HG03039 (cell line): Measurements from ENCODE around the gene FNDC10.
"Not testable (repeated sequence)": the region's sequence is repeated elsewhere in the genome, so short reads cannot be mapped to it uniquely, and the experiment has no call there.

ENCODE experiments used
- ATAC-seq: cut with Tn5 transposase; IDR thresholded peaks from one replicate; pipeline ENCODE4 v1.9.1; 2021; ENCODE audit warnings: mild to moderate bottlenecking, moderate library complexity; ENCODE audit not compliant: unreplicated experiment

FNDC10 gene

GRCh38 chr1:1599030-1599934, 653 bp downstream of the FNDC10 start:
- no peak for ATAC-seq

DNA sequence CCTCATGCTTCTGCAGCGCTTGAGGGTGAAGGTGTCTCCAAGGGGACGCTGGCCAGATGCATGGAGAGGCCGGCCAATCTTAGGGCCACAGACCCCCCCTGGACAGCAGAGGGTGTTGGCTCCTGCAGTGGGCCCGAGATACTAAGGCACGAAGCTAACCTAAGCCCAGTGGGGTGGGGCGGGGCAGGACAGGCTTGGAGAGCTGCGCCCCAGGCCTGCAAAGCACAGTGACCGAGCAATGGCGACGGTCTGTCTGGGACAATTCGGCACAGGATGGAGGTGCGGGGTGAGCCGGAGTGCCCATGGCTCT, 1.3 kb downstream of the FNDC10 start:
- no peak for ATAC-seq

- ATAC-seq, result no peak
Observed at GRCh38 chr1:1598051-1598719, 1.8 kb downstream of the FNDC10 start.

DNA sequence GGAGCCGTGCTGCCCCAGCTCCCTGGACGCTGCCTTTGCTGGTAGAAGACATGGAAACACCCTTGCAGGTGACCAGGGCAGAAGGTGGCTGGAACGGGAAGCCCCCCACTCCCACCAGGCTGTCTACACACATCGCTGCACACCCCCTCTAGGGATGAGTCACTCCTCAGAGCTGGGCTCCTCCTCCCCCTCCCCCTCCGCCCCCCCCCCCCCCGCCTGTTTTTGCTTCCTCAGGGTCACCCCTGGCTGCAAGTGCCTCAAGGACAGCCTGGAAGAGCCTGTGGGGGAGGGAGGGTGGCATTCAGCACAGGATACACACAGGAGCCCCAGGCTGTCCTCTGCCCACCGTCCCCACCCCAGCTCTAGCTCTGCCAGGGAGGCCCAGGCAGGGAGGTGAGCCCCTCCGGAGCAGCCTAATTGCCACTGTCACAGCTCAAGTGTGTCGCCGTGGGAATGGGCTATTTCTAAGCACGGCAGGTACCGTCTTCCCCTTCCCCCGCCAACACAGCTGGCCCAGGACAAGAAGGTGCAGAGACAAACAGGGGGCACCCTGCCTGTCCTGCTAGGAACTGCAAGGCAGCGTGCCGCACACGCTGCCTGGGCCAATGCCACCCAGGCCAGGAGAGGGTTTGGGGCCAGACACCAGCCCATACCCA, 2.5 kb downstream of the FNDC10 start:
- no peak for ATAC-seq

DNA sequence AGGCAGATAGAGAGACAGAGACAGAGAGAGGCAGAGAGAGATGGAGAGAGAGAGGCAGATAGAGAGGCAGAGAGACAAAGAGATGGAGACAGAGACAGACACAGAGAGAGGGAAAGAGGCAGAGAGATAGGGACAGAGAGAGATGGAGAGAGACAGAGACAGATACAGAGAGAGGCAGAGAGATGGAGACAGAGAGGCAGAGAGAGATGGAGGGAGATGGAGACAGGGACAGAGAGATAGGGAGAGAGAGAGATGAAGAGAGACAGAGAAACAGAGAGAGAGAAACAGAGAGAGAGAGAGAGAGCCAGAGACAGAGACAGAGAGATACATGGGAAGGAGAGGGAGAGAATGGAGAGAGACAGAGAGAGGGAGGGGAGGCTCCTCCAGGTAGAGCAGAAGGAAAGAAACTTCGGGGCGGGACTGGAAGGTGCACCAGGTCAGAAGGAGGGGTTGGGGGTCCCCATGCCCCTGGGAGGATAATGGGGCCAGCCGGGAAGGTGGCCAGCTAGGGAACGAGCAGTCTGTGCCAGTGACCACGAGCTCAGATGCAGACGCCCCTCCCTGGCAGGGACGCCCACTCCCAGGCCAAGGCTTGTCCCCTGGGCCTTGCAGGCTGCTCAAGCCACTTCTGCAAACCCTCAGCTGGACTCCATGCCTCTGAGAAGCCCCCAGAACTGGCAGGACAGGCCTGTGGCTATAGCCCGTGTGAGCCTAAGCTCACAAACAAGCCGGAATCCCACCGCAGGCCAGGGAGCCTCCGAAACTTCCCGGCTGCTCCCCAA, 3.3 kb downstream of the FNDC10 start:
- ATAC-seq, result no peak

GRCh38 chr1:1595341-1595740, 4.6 kb downstream of the FNDC10 start:
- ATAC-seq, result not testable (repeated sequence)

- ATAC-seq, result no peak
Observed at GRCh38 chr1:1594602-1595260, 5.2 kb downstream of the FNDC10 start.

DNA sequence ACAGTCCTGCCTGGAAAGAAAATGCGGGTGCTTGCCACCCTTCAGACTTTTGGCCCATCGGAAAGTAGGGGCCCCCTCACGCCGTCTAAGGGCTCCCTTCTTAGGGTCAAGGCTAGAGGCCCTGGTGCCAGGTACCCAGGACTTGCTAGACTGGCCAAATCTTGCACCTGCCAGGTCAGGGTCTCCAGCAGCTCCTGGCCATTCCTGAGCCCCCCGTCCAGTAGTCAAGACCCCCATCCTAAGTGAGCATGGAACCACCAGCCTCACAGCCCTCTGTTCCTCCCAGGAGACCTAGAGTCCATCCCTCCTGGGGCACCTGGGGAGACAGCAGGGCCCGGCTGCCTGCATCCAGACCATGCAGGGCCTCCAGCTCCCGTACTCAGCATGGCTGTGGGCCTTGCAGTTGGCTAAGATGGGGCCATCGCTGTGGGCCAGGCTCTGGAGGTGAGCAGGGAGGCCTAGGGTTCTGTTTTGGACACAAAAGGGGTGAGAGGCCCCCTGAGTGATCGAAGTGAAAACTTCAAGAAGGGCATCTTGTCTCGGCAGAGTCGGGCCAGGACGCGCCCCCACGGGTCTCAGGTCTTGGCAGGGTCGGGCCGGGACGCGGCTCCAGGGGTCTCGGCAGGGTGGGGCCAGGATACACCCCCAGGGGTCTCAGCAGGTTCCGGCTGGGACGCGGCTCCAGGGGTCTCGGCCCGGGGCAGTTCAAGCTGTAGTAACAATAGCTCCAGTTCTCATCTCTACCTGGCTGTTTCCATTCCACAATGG, 5.9 kb downstream of the FNDC10 start:
- no peak for ATAC-seq

DNA sequence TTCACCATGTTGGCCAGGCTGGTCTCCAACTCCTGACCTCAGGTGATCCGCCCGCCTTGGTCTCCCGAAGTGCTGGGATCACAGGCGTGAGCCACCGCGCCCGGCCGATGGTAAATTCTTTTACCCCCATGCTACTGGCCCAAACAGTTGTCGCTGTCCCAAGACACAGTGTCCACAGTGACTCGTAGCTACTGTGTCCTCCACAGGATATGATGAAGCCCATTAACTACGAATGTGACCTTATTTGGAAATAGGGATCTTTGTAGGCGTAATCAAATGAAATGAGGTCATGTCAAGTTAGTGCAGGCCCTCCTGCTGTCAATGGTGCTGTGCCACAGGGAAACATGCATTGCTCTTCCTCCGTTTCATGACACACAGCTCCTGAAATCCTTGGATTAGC, 8.5 kb downstream of the FNDC10 start:
- no peak for ATAC-seq

- no peak for ATAC-seq
Observed at GRCh38 chr1:1583347-1584010, 16.5 kb downstream of the FNDC10 start.

DNA sequence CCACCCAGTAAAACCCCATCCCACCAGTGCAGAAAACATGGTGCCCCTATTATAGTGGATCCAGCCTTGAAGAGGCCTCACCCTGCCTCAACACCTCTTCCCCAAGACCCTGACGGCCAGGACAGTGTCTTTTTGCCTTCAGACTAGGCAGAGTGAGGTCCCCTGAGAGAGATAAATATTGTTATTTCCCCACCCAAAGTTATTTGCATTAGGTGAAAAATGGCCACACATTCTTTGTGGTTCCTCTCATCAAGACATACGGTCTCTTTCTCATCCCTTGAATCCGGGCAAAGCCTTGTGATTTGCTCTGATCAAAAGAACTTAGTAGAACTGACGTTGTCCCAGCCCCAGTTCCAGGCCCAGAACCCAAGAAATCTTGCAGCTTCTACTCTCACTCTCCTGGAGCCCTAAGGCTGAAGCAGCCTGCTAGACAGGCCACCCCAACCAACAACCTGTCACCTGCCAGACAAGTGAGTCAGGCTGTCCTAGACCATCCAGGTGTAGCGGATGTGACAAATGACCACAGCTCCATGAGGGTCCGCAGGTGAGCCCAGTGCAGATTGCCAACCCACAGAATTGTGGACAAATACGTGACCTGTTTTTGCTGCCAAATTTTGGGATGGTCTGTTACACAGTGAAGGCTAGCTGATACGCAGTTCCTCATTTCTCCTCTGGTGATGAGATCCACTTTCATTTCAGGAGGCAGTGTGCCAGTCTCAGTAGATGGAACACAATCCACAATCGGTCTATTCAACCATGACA, 17.2 kb downstream of the FNDC10 start:
- ATAC-seq, result no peak

DNA sequence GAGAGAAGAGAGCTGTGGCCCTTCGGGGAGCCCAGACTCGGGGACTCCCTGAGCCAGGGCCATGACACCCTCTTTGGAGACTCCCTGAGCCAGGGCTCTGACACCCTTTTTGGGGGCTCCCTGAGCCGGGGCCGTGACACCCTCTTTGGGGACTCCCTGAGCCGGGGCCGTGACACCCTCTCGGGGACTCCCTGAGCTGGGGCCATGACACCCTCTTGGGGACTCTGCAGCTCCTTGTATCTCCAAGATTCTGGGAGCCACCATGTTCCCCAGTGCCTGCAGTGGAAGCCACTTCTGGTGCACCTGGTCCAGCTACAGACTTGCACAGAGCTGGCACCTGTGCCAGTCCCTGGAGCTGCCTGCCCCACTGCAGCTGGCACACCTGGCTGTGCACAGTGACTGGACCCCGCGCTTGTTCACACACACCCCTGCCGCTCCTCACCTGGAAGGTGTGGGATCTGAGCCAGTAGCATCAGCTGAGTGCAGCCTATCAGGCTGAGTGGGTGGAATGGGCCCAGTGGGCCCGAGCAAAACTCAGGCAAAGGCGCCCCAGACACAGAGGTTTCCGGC, 21.5 kb downstream of the FNDC10 start:
- ATAC-seq, result no peak

DNA sequence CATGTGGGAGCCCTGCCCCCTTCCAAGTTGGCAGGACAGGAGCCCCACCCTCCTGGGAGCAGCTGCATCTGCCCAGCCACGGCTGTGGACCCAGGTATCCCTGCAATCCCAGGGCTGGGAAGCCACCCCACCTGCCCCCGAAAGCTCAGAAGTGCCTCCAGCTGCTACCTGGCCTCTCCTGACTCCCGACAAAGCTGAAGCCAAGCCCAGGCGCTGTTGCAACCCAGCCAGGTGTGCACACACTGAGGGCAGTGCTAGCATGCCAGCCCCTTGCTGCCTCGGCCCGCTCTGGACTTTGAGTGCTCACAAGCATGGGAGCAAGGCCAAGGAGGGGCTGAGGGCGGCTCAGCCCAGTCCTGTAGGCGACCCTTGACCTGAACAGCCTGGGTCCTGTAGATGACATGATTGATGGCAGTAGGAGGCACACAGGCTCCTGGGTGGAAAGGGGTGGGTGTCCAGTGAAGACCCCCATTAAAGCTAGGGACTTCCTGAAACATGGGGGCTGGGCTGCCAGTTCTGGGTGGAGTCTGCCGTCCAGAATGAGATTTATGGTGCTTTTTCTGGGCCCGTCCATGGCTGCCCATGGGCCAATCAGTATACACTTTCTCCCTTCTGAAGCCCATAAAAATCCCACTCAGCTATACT, 22.4 kb downstream of the FNDC10 start:
- ATAC-seq, result no peak

- ATAC-seq, result peak; percentile 80
Observed at GRCh38 chr1:1574721-1575537, 25.0 kb downstream of the FNDC10 start, which contains the start of gene SSU72. TSS of gene SSU72 (minus strand) at chr1:1574863. CDS start at chr1:1574557, 306 bp downstream.

DNA sequence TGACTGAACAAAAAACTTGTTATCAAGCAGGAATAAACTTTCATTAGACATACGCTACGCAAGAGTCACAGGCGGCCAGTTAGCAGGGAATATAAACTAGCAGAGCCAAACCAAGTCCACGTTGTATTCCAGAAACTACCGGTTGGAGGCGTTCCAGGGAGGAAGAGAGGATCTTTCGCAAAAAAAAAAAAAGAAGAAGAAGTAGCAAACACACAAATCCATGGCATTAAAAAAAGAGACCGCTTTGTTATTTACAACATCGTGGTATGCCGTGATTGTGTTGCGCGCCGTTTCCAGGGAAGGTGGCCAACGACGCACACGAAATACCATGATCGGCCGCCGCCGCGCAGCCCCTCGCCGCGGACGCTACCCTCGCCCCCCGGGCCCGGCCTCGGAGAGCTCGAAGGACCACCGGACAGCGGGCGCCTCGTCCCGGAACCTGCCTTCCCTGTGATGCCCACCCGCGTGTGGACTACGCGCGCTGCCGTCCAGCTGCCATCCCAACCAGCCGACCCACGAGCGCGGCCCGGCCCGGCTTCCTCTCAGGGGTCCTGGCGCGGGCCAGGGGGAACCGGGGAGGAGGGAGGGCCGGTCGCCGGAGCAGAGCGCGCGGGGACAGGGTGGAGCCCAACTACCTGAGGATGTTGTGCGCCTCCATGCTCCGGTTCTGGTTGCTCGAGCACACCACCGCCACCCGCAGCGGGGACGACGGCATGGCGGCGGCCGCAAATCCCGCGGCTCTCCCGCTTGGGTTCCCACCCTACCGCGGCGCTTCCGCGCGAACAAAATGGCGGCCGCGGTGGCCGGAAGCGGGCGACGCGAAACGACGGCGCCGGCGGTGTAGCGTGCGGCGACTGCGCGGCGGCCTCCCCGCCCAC, 25.9 kb downstream of the FNDC10 start:
- peak; percentile 54 for ATAC-seq

GRCh38 chr1:1569341-1569740, 30.6 kb downstream of the FNDC10 start:
- ATAC-seq, result no peak
